GM12865 (cell line): ENCODE results near the gene USF1.

Experiments
- DNase-seq: peaks from one replicate; pipeline ENCODE4 v3.0.0; 2010; ENCODE audit warnings: low read depth
- H3K4me3 ChIP-seq: 2 replicates; pipeline ENCODE4 v1.5.1; 2011; ENCODE audit warnings: mild to moderate bottlenecking, low read depth, low read length, control low read depth
- TF ChIP-seq, protein P1 (sequence below): IDR thresholded peaks from 2 replicates; pipeline ENCODE4 v1.5.1; 2011; ENCODE audit warnings: low read length, control low read depth, low read depth, inconsistent platforms; ENCODE audit not compliant: insufficient read depth; ENCODE audit errors: missing control alignments

The USF1 gene

DNA sequence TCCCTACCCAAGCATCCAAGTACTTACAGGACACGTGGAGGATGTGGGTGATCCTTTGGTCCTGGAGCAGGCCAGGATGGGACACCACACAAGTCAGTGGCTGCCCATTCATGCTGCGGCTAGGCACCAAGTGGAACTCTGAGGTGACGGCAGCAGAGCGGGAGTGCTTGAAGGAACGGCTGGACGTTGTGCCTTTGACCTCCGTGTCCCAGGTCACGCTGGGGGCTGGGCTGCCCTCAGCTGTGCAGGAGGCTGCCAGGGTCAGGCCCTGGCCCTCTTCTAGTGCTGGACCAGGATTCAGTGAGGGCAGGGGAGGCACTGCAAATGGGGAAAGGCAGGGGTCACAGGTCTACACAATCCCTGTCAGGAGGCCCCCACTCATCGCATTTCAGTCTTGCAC is 31.6 kb upstream of the USF1 start:
- no peak for DNase-seq
- H3K4me3 ChIP-seq = no peak overlapping the region
- TF ChIP-seq, protein P1, sequence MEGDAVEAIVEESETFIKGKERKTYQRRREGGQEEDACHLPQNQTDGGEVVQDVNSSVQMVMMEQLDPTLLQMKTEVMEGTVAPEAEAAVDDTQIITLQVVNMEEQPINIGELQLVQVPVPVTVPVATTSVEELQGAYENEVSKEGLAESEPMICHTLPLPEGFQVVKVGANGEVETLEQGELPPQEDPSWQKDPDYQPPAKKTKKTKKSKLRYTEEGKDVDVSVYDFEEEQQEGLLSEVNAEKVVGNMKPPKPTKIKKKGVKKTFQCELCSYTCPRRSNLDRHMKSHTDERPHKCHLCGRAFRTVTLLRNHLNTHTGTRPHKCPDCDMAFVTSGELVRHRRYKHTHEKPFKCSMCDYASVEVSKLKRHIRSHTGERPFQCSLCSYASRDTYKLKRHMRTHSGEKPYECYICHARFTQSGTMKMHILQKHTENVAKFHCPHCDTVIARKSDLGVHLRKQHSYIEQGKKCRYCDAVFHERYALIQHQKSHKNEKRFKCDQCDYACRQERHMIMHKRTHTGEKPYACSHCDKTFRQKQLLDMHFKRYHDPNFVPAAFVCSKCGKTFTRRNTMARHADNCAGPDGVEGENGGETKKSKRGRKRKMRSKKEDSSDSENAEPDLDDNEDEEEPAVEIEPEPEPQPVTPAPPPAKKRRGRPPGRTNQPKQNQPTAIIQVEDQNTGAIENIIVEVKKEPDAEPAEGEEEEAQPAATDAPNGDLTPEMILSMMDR = no peak

DNA sequence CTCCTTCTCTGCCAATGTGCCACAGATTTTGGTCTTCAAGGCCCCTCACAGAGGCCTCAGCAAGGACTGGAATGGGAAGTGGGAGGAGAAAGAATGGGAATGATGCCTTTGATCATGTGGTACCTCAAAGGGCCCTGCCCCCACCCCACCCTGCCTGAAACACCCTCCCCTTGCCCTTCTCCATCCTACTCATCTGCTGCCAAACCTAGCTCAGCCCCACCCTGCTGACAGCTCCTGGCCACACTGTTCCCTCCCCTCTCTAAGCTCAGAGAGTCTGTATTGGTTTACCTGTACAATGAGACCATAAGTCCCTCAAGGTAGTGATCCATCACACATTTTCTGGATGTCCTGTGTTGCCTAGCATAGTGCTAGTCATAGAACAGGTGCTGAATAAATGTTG is 30.6 kb upstream of the USF1 start:
- TF ChIP-seq, protein P1 = no peak
- DNase-seq = no peak
- H3K4me3 ChIP-seq = no peak overlapping the region

DNA sequence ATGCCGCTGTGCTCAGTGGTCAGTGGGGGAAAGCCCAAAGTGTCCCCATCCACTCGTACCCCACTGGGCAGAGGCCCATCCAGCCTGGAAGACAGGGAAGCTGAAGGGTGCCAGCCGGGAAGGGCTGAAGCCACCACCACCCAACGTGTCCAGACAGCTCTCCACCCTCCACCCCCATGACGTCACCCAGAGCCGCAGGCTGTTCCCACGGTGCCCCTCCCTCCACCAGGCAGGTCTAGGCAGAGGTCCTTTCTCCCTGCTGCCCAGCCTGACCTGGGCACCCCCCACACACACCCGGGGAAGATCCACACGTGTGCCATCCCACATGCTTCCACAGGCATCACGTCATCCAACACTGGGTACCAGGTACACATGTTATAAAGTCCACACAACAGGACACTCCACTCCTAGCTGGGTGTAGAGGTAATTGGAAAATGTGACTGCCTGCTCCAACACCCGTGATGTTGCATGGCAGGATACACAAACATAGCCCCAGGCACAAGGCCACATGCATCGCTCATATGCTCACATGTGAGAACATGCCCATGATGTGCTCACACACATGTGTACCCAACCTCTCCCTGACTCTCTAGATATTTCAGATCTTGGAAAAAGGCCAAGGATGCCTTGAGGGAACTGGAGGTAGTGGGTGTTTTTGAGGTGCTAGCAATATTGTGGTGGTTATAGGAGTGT is 29.0 kb upstream of the USF1 start:
- H3K4me3 ChIP-seq = no peak overlapping the region
- no peak for DNase-seq
- TF ChIP-seq, protein P1 = no peak

DNA sequence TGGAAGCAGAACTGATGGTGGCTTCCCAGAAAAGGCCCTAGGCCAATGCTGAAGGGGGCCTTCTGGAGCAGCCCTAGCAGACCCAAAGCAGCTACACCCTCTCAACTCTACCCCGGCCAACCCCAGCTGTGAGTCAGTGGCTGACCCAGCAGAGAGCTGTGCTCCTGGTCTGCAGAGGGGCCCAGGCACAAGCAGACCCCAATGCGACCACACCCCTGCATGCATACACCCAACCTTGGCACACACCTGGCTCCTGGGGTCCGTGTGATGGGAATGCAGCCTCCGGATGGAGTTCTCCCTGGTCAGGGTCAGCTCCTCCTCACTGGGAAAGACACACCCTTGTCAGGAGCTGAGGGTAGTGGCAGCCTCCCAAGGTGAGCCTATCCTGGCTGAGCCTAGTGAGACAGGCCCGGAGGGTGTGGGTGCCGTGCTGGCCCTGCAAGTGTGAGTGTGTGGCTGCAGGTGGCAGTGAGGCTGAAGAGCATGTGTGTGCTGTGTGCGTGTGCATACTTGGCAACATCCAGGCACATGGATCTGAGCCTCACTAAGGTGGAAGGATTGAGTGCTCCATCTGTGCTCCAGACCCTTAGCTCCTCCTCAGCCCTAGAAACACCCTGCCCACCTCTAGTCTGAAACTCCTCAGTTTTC is 27.8 kb upstream of the USF1 start:
- H3K4me3 ChIP-seq = no peak overlapping the region
- TF ChIP-seq, protein P1 = no peak
- no peak for DNase-seq

DNA sequence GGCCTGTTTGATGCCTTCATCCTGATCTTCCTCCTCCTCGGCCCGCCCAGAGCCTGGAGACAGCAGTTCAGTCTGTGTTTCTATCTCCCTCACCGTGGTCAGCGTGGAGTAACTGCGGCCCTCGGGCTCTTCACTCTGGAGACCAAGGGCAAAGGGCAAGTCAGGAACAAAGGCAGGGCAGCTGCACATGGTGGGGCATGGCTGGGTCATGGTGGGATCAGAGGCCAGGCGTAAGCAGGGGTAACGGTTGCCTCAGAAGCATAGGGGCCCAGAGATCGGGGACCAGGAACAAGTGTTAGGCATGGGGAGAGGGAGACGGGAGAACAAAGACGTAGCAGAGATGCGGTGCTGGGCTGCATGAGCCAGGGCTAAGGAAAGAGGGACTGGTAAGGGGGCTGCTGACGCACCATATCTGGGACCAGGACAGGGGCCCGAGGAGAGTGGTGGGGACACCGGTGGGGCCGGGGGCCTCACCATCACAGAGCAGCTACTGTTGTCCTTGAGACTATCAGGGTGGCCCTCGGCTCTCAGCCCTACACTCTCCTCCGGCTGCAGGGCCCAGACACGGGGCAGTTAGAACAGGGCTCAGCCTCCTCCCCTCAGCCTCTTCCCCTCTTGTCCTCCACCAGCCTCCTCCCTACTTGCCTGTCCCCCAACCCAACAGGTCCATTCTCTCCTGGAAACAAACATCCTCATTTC is 27.1 kb upstream of the USF1 start:
- TF ChIP-seq, protein P1 = no peak
- DNase-seq = no peak
- no peak overlapping the region for H3K4me3 ChIP-seq

DNA sequence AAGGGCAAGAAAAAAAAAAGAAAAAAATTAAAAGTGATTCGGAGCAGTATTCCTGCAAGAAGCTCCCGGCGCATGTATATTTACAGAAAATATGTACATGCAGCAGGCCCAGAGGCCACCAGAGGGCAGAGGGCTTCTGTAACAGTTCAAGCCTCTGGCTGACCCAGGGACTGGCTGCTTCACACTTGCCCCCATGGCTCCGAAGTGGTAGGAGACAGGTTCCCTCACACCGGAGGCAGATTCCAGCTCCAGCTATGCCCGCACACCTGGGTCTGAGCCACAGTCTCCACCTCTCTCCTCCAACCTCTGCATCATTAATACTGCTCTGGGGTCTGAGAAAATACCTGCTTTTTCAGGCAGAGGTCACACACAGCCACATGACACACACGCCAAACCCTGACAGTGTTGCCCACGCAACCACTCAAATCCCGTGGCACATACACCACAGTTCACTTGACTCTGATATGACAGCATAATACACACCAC is 26.2 kb upstream of the USF1 start:
- peak; percentile 79 for DNase-seq
- TF ChIP-seq, protein P1 = peak; percentile 77
- H3K4me3 ChIP-seq = no peak overlapping the region
